DND-41 (cell line): ENCODE results near the gene CIT.

Experiments used
- CTCF ChIP-seq: IDR thresholded peaks from 2 replicates; pipeline ENCODE4 v1.5.1; 2012; ENCODE audit warnings: borderline replicate concordance, low read length, moderate library complexity, mild to moderate bottlenecking; ENCODE audit not compliant: poor library complexity, severe bottlenecking; ENCODE audit errors: extremely low read depth
- EZH2 ChIP-seq: IDR thresholded peaks from 3 replicates; pipeline ENCODE4 v1.6.1; 2012; ENCODE audit warnings: borderline replicate concordance, low read depth, mild to moderate bottlenecking, moderate library complexity, low read length, inconsistent platforms; ENCODE audit not compliant: severe bottlenecking

DNA sequence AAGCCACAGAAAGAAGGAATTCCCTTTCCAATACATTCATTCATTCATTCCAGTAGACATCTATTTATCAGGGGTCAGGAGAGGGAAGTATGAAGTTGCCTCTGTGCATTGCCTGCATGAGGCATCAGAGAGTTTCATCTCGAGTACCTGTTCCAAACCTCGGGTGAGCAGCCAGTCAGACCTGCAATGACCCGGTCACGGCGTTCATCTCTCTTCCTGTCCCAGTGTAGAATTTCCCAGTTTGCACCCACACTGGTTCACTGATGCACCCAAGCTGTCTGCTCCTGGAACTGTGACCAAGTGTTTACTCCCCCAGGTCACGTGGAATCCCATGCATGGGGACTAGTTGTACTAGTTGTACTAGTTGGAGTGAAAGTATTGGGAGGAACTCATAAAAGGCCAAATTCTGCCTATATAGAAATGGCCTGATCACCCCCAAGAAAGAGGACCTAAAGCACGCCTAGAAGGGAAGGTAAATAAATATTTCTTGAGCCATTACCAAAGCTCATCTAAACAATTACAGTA, 231.5 kb downstream of the CIT start:
- TF ChIP-seq CTCF, result no peak
- TF ChIP-seq EZH2, result no peak
